Non-pigmented ciliary epithelial cell (primary cell): ENCODE measurements around the gene STEAP2.

Source experiments
- DNase-seq: peaks from one replicate; pipeline ENCODE4 v3.0.0-alpha.2; 2010; ENCODE audit warnings: low read depth

Gene STEAP2

GRCh38 chr7:90192876-90193750 is 18.4 kb upstream of the STEAP2 start:
- no peak for DNase-seq

GRCh38 chr7:90194911-90195809 is 16.4 kb upstream of the STEAP2 start:
- DNase-seq, result no peak

GRCh38 chr7:90201500-90202195 is 9.9 kb upstream of the STEAP2 start:
- no peak for DNase-seq

- no peak for DNase-seq
These were observed 3.6 kb upstream of the STEAP2 start for GRCh38 chr7:90207956-90208355.

GRCh38 chr7:90209776-90210175 is 1.8 kb upstream of the STEAP2 start:
- DNase-seq, result no peak

GRCh38 chr7:90210475-90210874 is 1.1 kb upstream of the STEAP2 start:
- DNase-seq, result no peak

GRCh38 chr7:90210981-90211380 is 559 bp upstream of the STEAP2 start:
- DNase-seq, result no peak

- no peak for DNase-seq
These were observed 582 bp downstream of the STEAP2 start for GRCh38 chr7:90212149-90212495.

- DNase-seq, result no peak
These were observed 2.0 kb downstream of the STEAP2 start for GRCh38 chr7:90213521-90213920.

- no peak for DNase-seq
These were observed 4.6 kb downstream of the STEAP2 start for GRCh38 chr7:90216080-90216674.

GRCh38 chr7:90216771-90217170 is 5.2 kb downstream of the STEAP2 start:
- DNase-seq, result no peak

GRCh38 chr7:90222390-90222789 is 10.8 kb downstream of the STEAP2 start:
- no peak for DNase-seq

GRCh38 chr7:90222811-90223725 is 11.5 kb downstream of the STEAP2 start:
- DNase-seq, result no peak

GRCh38 chr7:90224195-90224594 is 12.7 kb downstream of the STEAP2 start:
- DNase-seq, result no peak

- no peak for DNase-seq
These were observed 13.6 kb downstream of the STEAP2 start for GRCh38 chr7:90225181-90225580.

GRCh38 chr7:90225601-90226000 is 14.1 kb downstream of the STEAP2 start:
- DNase-seq, result no peak

GRCh38 chr7:90227259-90227658 is 15.7 kb downstream of the STEAP2 start:
- no peak for DNase-seq

- no peak for DNase-seq
These were observed 18.1 kb downstream of the STEAP2 start for GRCh38 chr7:90229682-90230081.

- DNase-seq, result no peak
These were observed 19.3 kb downstream of the STEAP2 start for GRCh38 chr7:90230834-90231233.

GRCh38 chr7:90231304-90231703 is 19.8 kb downstream of the STEAP2 start:
- DNase-seq, result no peak

- no peak for DNase-seq
These were observed 20.9 kb downstream of the STEAP2 start for GRCh38 chr7:90232430-90232829.
